H1 (cell line): ENCODE measurements around the gene GRID2. TPM values are rescaled to one million over a fixed set of nuclear protein-coding genes. Genes with fewer than 3 reads are reported as not detected.

ENCODE experiments used
- CTCF ChIA-PET: fragments of 300-600 bp; sonication (Branson Sonifier 250); formaldehyde crosslinking; loops from one replicate; lab custom pipeline; 2021; ENCODE audit not compliant: partially characterized antibody; lab: Charles Lee
- POLR2A ChIA-PET: fragments of 300-600 bp; sonication (Branson Sonifier 250); formaldehyde crosslinking; loops from one replicate; lab custom pipeline; 2021; ENCODE audit warnings: inconsistent platforms; ENCODE audit not compliant: partially characterized antibody; lab: Charles Lee
- DNase-seq, 2 experiments: peaks; one replicate each; pipeline versions ENCODE4 v3.0.0 to v3.0.0-alpha.2; 2010 to 2022; ENCODE audit warnings: low spot score in 2 of 2, low read depth in 1 of 2, mixed read lengths in 1 of 2
- FAIRE-seq: peaks from 2 replicates; lab custom pipeline; 2011; peaks lifted over from hg19 to GRCh38; lab: Jason Lieb, UNC
- H2AFZ ChIP-seq: 2 replicates; pipeline ENCODE4 v1.8.1; 2012; ENCODE audit warnings: low read length, inconsistent platforms
- H2AK5ac ChIP-seq: 2 replicates; pipeline ENCODE4 v1.6.1; 2013; ENCODE audit warnings: low read depth, low read length
- H2BK120ac ChIP-seq: replicated peaks from 2 replicates; pipeline ENCODE3; 2013; ENCODE audit warnings: low read depth, low read length, inconsistent platforms
- H2BK12ac ChIP-seq: 2 replicates; pipeline ENCODE4 v1.6.1; 2013; ENCODE audit warnings: low read depth, low read length
- H2BK15ac ChIP-seq: 2 replicates; pipeline ENCODE4 v1.6.1; 2013; ENCODE audit warnings: low read length
- H2BK20ac ChIP-seq: 2 replicates; pipeline ENCODE4 v1.6.1; 2013; ENCODE audit warnings: low read length
- H2BK5ac ChIP-seq: 2 replicates; pipeline ENCODE4 v1.6.1; 2013; ENCODE audit warnings: low read depth, low read length
- H3K14ac ChIP-seq: 2 replicates; pipeline ENCODE4 v1.6.1; 2013; ENCODE audit warnings: inconsistent platforms; ENCODE audit not compliant: insufficient read length
- H3K18ac ChIP-seq: 2 replicates; pipeline ENCODE4 v1.6.1; 2013; ENCODE audit warnings: low read length; ENCODE audit errors: extremely low read depth
- H3K23ac ChIP-seq: 2 replicates; pipeline ENCODE4 v1.6.1; 2013; ENCODE audit warnings: inconsistent platforms; ENCODE audit not compliant: insufficient read length
- H3K23me2 ChIP-seq: 2 replicates; pipeline ENCODE4 v1.6.1; 2013; ENCODE audit warnings: low read depth, low read length
- H3K27ac ChIP-seq: 2 replicates; pipeline ENCODE4 v1.6.1; 2011; ENCODE audit warnings: low read depth, low read length, inconsistent platforms
- H3K27me3 ChIP-seq, 4 experiments: replicated peaks in 1 of 4; 1 replicate in 1 of 4; 2 replicates in 3 of 4; pipeline versions ENCODE4 v1.6.1 to v1.8.1; 2011 to 2013; ENCODE audit warnings: low read length in 3 of 4, mild to moderate bottlenecking in 3 of 4, inconsistent platforms in 2 of 4, mixed read lengths in 2 of 4, moderate library complexity in 1 of 4; ENCODE audit not compliant: control insufficient read depth in 3 of 4, insufficient read depth in 3 of 4; ENCODE audit errors: extremely low read depth in 1 of 4
- H3K36me3 ChIP-seq, 4 experiments: 2 replicates each; pipeline versions ENCODE4 v1.6.1 to v1.8.1; 2011 to 2013; ENCODE audit warnings: mild to moderate bottlenecking in 4 of 4, low read length in 3 of 4, moderate library complexity in 2 of 4, control low read depth in 1 of 4, inconsistent platforms in 1 of 4; ENCODE audit not compliant: insufficient read depth in 4 of 4, control insufficient read depth in 2 of 4
- H3K4ac ChIP-seq: replicated peaks from 2 replicates; pipeline ENCODE3; 2013; ENCODE audit warnings: low read length, low read depth, mixed read lengths, inconsistent platforms; ENCODE audit not compliant: insufficient read length
- H3K4me1 ChIP-seq, 4 experiments: replicated peaks in 1 of 4; 1 replicate in 1 of 4; 2 replicates in 3 of 4; pipeline versions ENCODE4 v1.6.1 to v1.8.1; 2011 to 2013; ENCODE audit warnings: low read length in 3 of 4, inconsistent platforms in 2 of 4, mixed read lengths in 1 of 4; ENCODE audit not compliant: insufficient read depth in 4 of 4, control insufficient read depth in 3 of 4
- H3K4me2 ChIP-seq, 2 experiments: 2 replicates each; pipeline versions ENCODE4 v1.6.1 to v1.8.1; 2011 to 2013; ENCODE audit warnings: low read depth in 2 of 2, low read length in 2 of 2, control low read depth in 1 of 2, inconsistent platforms in 1 of 2, mild to moderate bottlenecking in 1 of 2; ENCODE audit not compliant: insufficient read depth in 1 of 2
- H3K4me3 ChIP-seq, 4 experiments: fragments of 200-600, 300-600 bp in 1 of 4; sonication (generic), shearing (Covaris generic), sonication (Bioruptor Twin) in 1 of 4; 2 replicates each; pipeline versions ENCODE4 v1.5.1 to v1.8.1; 2011 to 2016; ENCODE audit warnings: low read length in 4 of 4, low read depth in 3 of 4, control low read depth in 2 of 4, inconsistent platforms in 2 of 4, mild to moderate bottlenecking in 2 of 4, mixed read lengths in 1 of 4, moderate library complexity in 1 of 4; ENCODE audit not compliant: insufficient read depth in 2 of 4; ENCODE audit errors: extremely low read depth in 1 of 4
- H3K56ac ChIP-seq: replicated peaks from 2 replicates; pipeline ENCODE3; 2013; ENCODE audit warnings: low read depth, mild to moderate bottlenecking, mixed read lengths, low read length, inconsistent platforms; ENCODE audit not compliant: insufficient read length
- H3K79me1 ChIP-seq: 2 replicates; pipeline ENCODE4 v1.6.1; 2013; ENCODE audit warnings: low read depth, low read length, control low read depth
- H3K79me2 ChIP-seq, 2 experiments: 2 replicates each; pipeline versions ENCODE4 v1.6.1 to v1.8.1; 2012 to 2013; ENCODE audit warnings: low read length in 2 of 2, mild to moderate bottlenecking in 2 of 2, inconsistent platforms in 1 of 2; ENCODE audit not compliant: insufficient read depth in 2 of 2, control insufficient read depth in 1 of 2
- H3K9ac ChIP-seq, 4 experiments: replicated peaks in 1 of 4; 1 replicate in 1 of 4; 2 replicates in 3 of 4; pipeline versions ENCODE4 v1.6.1 to v1.8.1; 2011 to 2013; ENCODE audit warnings: low read depth in 3 of 4, low read length in 3 of 4, control low read depth in 2 of 4, mild to moderate bottlenecking in 2 of 4, moderate library complexity in 2 of 4, inconsistent platforms in 1 of 4; ENCODE audit errors: extremely low read depth in 1 of 4
- H3K9me3 ChIP-seq, 2 experiments: 2 replicates each; pipeline versions ENCODE4 v1.6.1 to v1.8.1; 2012 to 2013; ENCODE audit warnings: mild to moderate bottlenecking in 2 of 2, moderate library complexity in 2 of 2, control low read depth in 1 of 2, inconsistent platforms in 1 of 2, low read depth in 1 of 2, low read length in 1 of 2, mixed read lengths in 1 of 2; ENCODE audit not compliant: insufficient read depth in 2 of 2
- H4K20me1 ChIP-seq, 2 experiments: replicated peaks in 1 of 2; 2 replicates each; pipeline versions ENCODE3 to v1.8.1; 2011 to 2013; ENCODE audit warnings: inconsistent platforms in 2 of 2, low read length in 2 of 2, mild to moderate bottlenecking in 1 of 2; ENCODE audit not compliant: insufficient read depth in 2 of 2, control insufficient read depth in 1 of 2
- H4K5ac ChIP-seq: 2 replicates; pipeline ENCODE4 v1.6.1; 2013; ENCODE audit warnings: low read length, low read depth, mixed read lengths, inconsistent platforms; ENCODE audit not compliant: insufficient read length
- H4K8ac ChIP-seq: 2 replicates; pipeline ENCODE4 v1.8.0; 2013; ENCODE audit warnings: mild to moderate bottlenecking, moderate library complexity, low read length, inconsistent platforms; ENCODE audit not compliant: insufficient read depth; ENCODE audit errors: extremely low read depth
- H4K91ac ChIP-seq: replicated peaks from 2 replicates; pipeline ENCODE3; 2013; ENCODE audit warnings: low read length, mixed read lengths, inconsistent platforms; ENCODE audit not compliant: insufficient read length
- CREB1 ChIP-seq: IDR thresholded peaks from 2 replicates; pipeline ENCODE4 v1.6.1; 2012; ENCODE audit warnings: inconsistent platforms
- CTBP2 ChIP-seq: IDR thresholded peaks from 2 replicates; pipeline ENCODE4 v1.7.0; 2011; ENCODE audit warnings: borderline replicate concordance, mild to moderate bottlenecking, moderate library complexity, mixed read lengths, low read length; ENCODE audit not compliant: insufficient read depth, insufficient read length
- EZH2 ChIP-seq: fragments of 200-600 bp; sonication (generic); IDR thresholded peaks from 2 replicates; pipeline ENCODE4 v1.7.1; 2012; ENCODE audit warnings: low read depth, mild to moderate bottlenecking, moderate library complexity, low read length, inconsistent platforms; ENCODE audit not compliant: severe bottlenecking
- GTF2F1 ChIP-seq: IDR thresholded peaks from 2 replicates; pipeline ENCODE4 v1.6.1; 2012; ENCODE audit warnings: low read depth, low read length, improper control_type of control experiment, borderline replicate concordance
- HDAC2 ChIP-seq, 2 experiments: fragments of 300-600 bp in 1 of 2; sonication (generic) in 1 of 2; IDR thresholded peaks; 2 replicates each; pipeline ENCODE4 v1.6.1; 2011 to 2012; ENCODE audit warnings: low read depth in 2 of 2, low read length in 2 of 2, mild to moderate bottlenecking in 2 of 2, moderate library complexity in 2 of 2, borderline replicate concordance in 1 of 2, inconsistent platforms in 1 of 2
- KDM1A ChIP-seq: fragments of 200-600, 300-600 bp; sonication (generic); IDR thresholded peaks from 2 replicates; pipeline ENCODE4 v1.7.1; 2016; ENCODE audit warnings: mild to moderate bottlenecking, low read length, borderline replicate concordance
- KDM4A ChIP-seq: IDR thresholded peaks from one replicate; pipeline ENCODE4 v1.7.1; 2012; ENCODE audit warnings: low read depth, mild to moderate bottlenecking, moderate library complexity, low read length, inconsistent platforms; ENCODE audit not compliant: severe bottlenecking
- NRF1 ChIP-seq: IDR thresholded peaks from 2 replicates; pipeline ENCODE4 v1.6.1; 2011; ENCODE audit warnings: mild to moderate bottlenecking, low read depth, low read length, improper control_type of control experiment
- SUZ12 ChIP-seq: fragments of 200-600 bp; sonication (generic); IDR thresholded peaks from 2 replicates; pipeline ENCODE4 v1.6.1; 2012; ENCODE audit warnings: mild to moderate bottlenecking, inconsistent platforms, low read length, moderate library complexity, mixed read lengths
- TAF7 ChIP-seq: optimal IDR thresholded peaks from 2 replicates; pipeline ENCODE3; 2011; ENCODE audit warnings: low read depth, mild to moderate bottlenecking, inconsistent platforms, low read length, moderate library complexity, borderline replicate concordance
- WGBS, 2 experiments: shearing (Covaris generic) in 1 of 2; methylation state at CpG; one replicate each; pipeline versions ENCODE4 v1.1.6 to v1.1.7; 2013 to 2015; ENCODE audit warnings: low lambda C conversion rate in 2 of 2, mixed read lengths in 2 of 2, inconsistent platforms in 1 of 2, low coverage in 1 of 2, missing lambda C conversion rate in 1 of 2; ENCODE audit not compliant: insufficient replicate concordance in 2 of 2, insufficient coverage in 1 of 2, insufficient read length in 1 of 2; ENCODE audit errors: extremely low coverage in 1 of 2, missing lambda C conversion rate in 1 of 2; 5-methylcytosine and 5-hydroxymethylcytosine counted together
- polyA plus RNA-seq, 7 experiments: library from polyadenylated mRNA; depleted of rRNA in 3 of 7; stranded (reverse) in 5 of 7; unstranded in 2 of 7; fragments of >200 nt in 5 of 7; fragments of 200-250 nt in 2 of 7; gene quantifications; 1 replicate in 5 of 7; 2 replicates in 1 of 7; 4 replicates in 1 of 7; pipeline versions ENCODE4 v1.2.1 to v1.2.3, GENCODE V29; 2011 to 2013; ENCODE audit warnings: missing spikeins in 2 of 7, mixed read lengths in 2 of 7
- total RNA-seq: library from RNA; stranded (reverse); fragmentation: NEBNext Ultra II Directional; extraction: Animal tissue kit (Norgen Biotek cat#: 25700); gene quantifications from 2 replicates; pipeline ENCODE4 v1.2.1, GENCODE V29; 2021
- TF ChIP-seq, protein P1 (sequence below): IDR thresholded peaks from 2 replicates; pipeline ENCODE4 v1.6.1; 2012; ENCODE audit warnings: inconsistent platforms
- TF ChIP-seq, protein P2 (sequence below): IDR thresholded peaks from 2 replicates; pipeline ENCODE4 v1.6.1; 2011; ENCODE audit warnings: low read depth, mild to moderate bottlenecking, low read length; ENCODE audit not compliant: insufficient read depth

Gene GRID2
- total and polyA plus RNA-seq, 2 of the 8 experiments (the other 6 are each of a cell fraction or from before 2014, with no cell fraction given) = 31.1 to 81.9 TPM

GRCh38 chr4:93018243-93018642 lies 714.5 kb downstream of the GRID2 start:
- Histone ChIP-seq H4K20me1 (no peaks in the 10 kb centered on the region), H3K18ac (no peak overlapping the region), H2AK5ac (no peak overlapping the region), H3K79me2 (no peaks in the 10 kb centered on the region), H3K27ac (no peak overlapping the region), H2BK12ac (no peak overlapping the region), H3K23ac (no peak overlapping the region), H3K9me3 (no peaks in the 10 kb centered on the region), H4K5ac (no peak overlapping the region), H2BK120ac (no peak overlapping the region), H3K23me2 (no peaks in the 10 kb centered on the region), H3K9ac (no peak overlapping the region), H3K36me3 (no peaks in the 10 kb centered on the region), H2BK15ac (no peak overlapping the region), H3K4me2 (no peak overlapping the region), H2BK20ac (no peak overlapping the region), H3K4me1 (peaks cover 0 to 5% (median 1%) of the 10 kb centered on the region in 4 experiments; a peak in 1 of 7 replicates), H2BK5ac (no peak overlapping the region), H3K4ac (no peak overlapping the region), H3K79me1 (no peaks in the 10 kb centered on the region), H4K8ac (no peak overlapping the region), H4K91ac (no peak overlapping the region), H3K27me3 (no peaks in the 10 kb centered on the region), H3K56ac (no peak overlapping the region), H3K14ac (no peak overlapping the region), H3K4me3 (no peak overlapping the region), H2AFZ (no peak overlapping the region)
- CTCF ChIA-PET = no interaction called here
- 87% methylated on average over 2 of the region's 2 CpGs; no CpG with 5 or more reads in 1 of the 2 experiments for WGBS, 2 experiments
- DNase-seq = no peak
- POLR2A ChIA-PET = interaction anchor here (0.7 kb wide), 1 partner anchor 15 kb away, joined by 4 read pairs; no protein-coding TSS in a partner anchor
- FAIRE-seq = no peak
- no peak for TF ChIP-seq KDM4A
- TF ChIP-seq EZH2 = no peak
- TF ChIP-seq NRF1 = no peak
- TF ChIP-seq, protein P1, sequence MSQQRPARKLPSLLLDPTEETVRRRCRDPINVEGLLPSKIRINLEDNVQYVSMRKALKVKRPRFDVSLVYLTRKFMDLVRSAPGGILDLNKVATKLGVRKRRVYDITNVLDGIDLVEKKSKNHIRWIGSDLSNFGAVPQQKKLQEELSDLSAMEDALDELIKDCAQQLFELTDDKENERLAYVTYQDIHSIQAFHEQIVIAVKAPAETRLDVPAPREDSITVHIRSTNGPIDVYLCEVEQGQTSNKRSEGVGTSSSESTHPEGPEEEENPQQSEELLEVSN = no peak
- TF ChIP-seq GTF2F1 = no peak
- TF ChIP-seq KDM1A = no peak
- TF ChIP-seq TAF7 = no peak
- TF ChIP-seq, protein P2, sequence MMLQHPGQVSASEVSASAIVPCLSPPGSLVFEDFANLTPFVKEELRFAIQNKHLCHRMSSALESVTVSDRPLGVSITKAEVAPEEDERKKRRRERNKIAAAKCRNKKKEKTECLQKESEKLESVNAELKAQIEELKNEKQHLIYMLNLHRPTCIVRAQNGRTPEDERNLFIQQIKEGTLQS = no peak
- no peak for TF ChIP-seq SUZ12
- no peak for TF ChIP-seq HDAC2 (IDR thresholded peaks at IDR 0.05; ENCODE audit: borderline replicate concordance in 1 of 2, low read depth in 2 of 2, low read length in 2 of 2)
- no peak for TF ChIP-seq CREB1
- TF ChIP-seq CTBP2 = no peak
